Colonic mucosa (tissue), 4 donors: ENCODE measurements around the gene HOXD8. TPM values are rescaled to one million over a fixed set of nuclear protein-coding genes. Genes with fewer than 3 reads are reported as not detected.

Experiments
- DNase-seq: peaks from one replicate; pipeline ENCODE4 v3.0.0-alpha.2; 2020
- H3K27ac ChIP-seq: fragments of 200-600 bp; one replicate; pipeline ENCODE4 v1.8.0; 2021
- H3K27me3 ChIP-seq: fragments of 200-600 bp; one replicate; pipeline ENCODE4 v1.8.0; 2021
- H3K36me3 ChIP-seq: fragments of 200-600 bp; one replicate; pipeline ENCODE4 v1.8.0; 2021
- H3K4me1 ChIP-seq: fragments of 200-600 bp; one replicate; pipeline ENCODE4 v1.8.0; 2021; ENCODE audit warnings: mild to moderate bottlenecking
- H3K4me3 ChIP-seq: fragments of 200-600 bp; one replicate; pipeline ENCODE4 v1.8.0; 2021
- H3K9ac ChIP-seq, 2 donors: one replicate each; pipeline ENCODE4 v1.7.0; 2013; ENCODE audit warnings: control low read depth in 2 of 2, low read depth in 2 of 2, low read length in 2 of 2
- H3K9me3 ChIP-seq: fragments of 200-600 bp; one replicate; pipeline ENCODE4 v1.8.0; 2021
- CTCF ChIP-seq: fragments of 200-600 bp; IDR thresholded peaks from one replicate; pipeline ENCODE4 v1.8.0; 2022; ENCODE audit warnings: antibody characterized with exemption, mild to moderate bottlenecking
- intact Hi-C: fragments of 100-400 bp; cut with DNase I; formaldehyde crosslinking; loops from one replicate; pipeline ENCODE4 v1.14.1; 2022
- total RNA-seq, 2 donors: library from RNA; stranded (reverse); fragmentation: NEBNext Ultra II Directional in 1 of 2; extraction: Animal tissue kit (Norgen Biotek cat#: 25700) in 1 of 2; gene quantifications; one replicate each; pipeline ENCODE4 v1.2.1, GENCODE V29; 2021
- donor health status: healthy.
- donor health status: DM: no; HTN: no; CAD: no.
- donor health status: DM: no; HTN: no; CAD: no.

HOXD8 gene
- total RNA-seq, 2 donors from 2014 or later, result 3.1 to 4.6 TPM

GRCh38 chr2:176137906-176138305 is 8.4 kb downstream of the HOXD8 start:
- Histone ChIP-seq H3K27ac (no peak overlapping the region), H3K4me1 (no peaks in the 10 kb centered on the region), H3K9ac (no peak overlapping the region), H3K36me3 (no peaks in the 10 kb centered on the region), H3K9me3 (no peaks in the 10 kb centered on the region), H3K27me3 (peaks cover 4% of the 10 kb centered on the region), H3K4me3 (no peak overlapping the region)
- TF ChIP-seq CTCF, result no peak
- intact Hi-C loops, result no loop called here
- DNase-seq, result no peak

DNA sequence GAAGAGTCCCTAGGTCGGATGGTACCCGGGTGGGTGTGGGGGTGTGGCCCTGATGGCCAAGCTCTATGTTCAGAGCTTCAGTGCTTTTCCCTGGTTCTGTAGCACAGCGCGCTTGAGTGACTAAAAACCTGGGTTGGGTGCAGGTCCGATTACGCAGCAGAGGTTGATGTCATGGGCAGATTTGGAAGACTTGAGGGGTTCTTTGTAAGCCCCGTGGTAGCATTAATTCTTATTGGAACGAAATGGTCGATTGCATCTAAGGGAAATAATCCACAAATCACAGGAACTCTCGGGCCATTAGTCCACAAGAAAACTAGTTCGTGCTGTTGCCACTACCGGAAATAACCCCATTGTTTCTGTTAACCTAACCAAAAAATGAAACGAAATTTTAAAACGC is 9.0 kb downstream of the HOXD8 start:
- no peak for DNase-seq
- Histone ChIP-seq H3K27me3 (peaks cover 4% of the 10 kb centered on the region), H3K9ac (peak overlapping the region in 1 of 2 donors; percentile 46), H3K9me3 (no peaks in the 10 kb centered on the region), H3K36me3 (no peaks in the 10 kb centered on the region), H3K4me3 (no peak overlapping the region), H3K27ac (no peak overlapping the region), H3K4me1 (no peaks in the 10 kb centered on the region)
- TF ChIP-seq CTCF, result no peak
- intact Hi-C loops, result no loop called here

- H3K36me3 ChIP-seq, result no peaks in the 10 kb centered on the region
- no peak for TF ChIP-seq CTCF
- intact Hi-C loops, result no loop called here
- H3K27ac ChIP-seq, result peak overlapping the region; percentile 56
- H3K27me3 ChIP-seq, result peaks cover 4% of the 10 kb centered on the region
- H3K4me3 ChIP-seq, result no peak overlapping the region
- no peak for DNase-seq
- H3K4me1 ChIP-seq, result no peaks in the 10 kb centered on the region
- H3K9ac ChIP-seq, result peak overlapping the region in 1 of 2 donors; percentile 46
- no peaks in the 10 kb centered on the region for H3K9me3 ChIP-seq
Observed at GRCh38 chr2:176138923-176139660, 9.6 kb downstream of the HOXD8 start.

DNA sequence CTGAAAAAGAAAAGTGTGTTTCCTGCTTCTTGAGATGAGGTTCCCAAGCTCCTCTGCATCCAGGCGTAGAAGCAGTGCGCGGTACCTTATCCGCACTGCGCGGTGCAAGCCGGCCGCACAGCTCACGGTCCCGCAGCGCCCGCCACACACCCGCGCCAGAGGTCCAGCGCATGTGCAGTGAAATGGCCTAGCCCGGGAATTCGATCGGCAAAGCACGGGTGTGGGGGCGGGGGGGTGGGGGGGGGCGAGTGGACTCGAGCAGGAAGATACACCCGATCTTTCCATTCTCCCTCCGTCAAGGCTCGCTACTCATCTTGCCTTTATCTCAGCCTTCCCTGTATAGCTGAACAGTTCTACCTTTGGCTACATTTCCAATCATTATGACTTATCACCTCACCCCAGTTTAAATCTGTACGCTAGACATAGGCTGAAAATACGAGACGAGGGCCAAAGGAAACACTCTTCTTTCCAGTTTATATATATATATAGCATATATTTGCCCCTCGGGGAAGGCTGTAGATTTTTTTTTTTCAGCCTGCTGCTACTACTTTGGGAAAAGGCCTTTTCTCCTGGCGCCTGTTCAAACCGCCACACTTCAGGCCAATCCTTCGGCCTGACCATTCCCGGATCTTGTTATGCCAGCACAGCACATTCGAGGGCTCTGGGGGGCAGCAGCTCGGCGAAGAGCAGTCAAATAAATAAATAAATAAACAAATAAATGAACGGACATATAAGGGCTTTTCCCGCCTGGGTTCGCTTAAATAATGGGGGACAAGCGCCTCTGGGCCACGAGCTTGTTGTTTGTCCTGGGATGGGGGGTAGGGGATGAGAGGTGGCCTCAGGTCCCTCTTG is 10.4 kb downstream of the HOXD8 start:
- H3K4me1 ChIP-seq, result no peaks in the 10 kb centered on the region
- peak overlapping the region; percentile 56 for H3K27ac ChIP-seq
- intact Hi-C loops, result loop anchor here (1.0 to 5.0 kb wide), 3 partner anchors 127 to 412 kb away; partner anchors contain the start of gene MTX2
- no peaks in the 10 kb centered on the region for H3K9me3 ChIP-seq
- H3K27me3 ChIP-seq, result peaks cover 4% of the 10 kb centered on the region
- peak overlapping the region; percentile 47 for H3K4me3 ChIP-seq
- DNase-seq, result no peak
- TF ChIP-seq CTCF, result no peak
- H3K36me3 ChIP-seq, result no peaks in the 10 kb centered on the region
- H3K9ac ChIP-seq, result peak overlapping the region in 1 of 2 donors; percentile 58

DNA sequence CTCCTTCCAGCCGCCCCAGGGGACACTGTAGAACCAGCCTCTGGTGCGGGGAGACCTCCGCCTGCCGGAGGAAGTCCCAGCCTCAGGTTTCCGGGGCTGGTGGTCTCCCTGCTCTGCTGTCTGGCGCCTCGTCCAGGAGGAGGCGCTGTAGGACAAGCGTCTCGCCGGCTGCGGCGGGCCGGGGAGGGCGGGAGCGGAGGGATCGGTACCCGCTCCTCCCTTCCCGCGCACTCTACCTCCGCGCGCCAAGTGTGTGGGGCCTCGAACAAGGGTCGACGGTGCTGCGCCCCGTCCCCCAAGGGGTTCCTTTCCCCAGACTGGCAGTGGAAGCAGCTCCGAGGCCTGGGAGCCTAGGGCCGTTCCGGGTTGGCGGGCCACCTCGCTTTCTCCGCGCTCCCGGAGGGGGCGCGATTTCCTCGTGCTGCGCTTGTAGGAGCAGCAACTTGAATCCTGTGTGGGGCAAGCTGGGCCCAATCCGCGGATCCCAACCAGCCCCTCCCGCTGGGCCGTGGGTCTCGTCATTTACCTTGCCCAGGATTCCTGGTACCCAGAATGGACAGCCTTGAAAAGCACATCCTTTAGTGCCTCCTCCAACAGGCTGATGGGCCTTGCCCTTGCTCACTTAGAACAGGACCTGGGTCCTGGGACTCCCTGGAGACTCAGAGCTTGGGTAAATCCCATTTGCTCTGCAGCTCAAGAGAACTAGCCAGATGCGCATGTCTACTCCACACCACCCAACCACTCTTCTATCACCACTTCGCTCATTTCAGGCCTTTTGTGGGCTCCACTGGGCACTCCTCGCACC is 11.2 kb downstream of the HOXD8 start:
- H3K27me3 ChIP-seq, result peaks cover 4% of the 10 kb centered on the region
- peak overlapping the region in 1 of 2 donors; percentile 58 for H3K9ac ChIP-seq
- DNase-seq, result peak; percentile 80
- H3K9me3 ChIP-seq, result no peaks in the 10 kb centered on the region
- intact Hi-C loops, result loop anchor here (1.0 to 5.0 kb wide), 3 partner anchors 127 to 412 kb away; partner anchors contain the start of gene MTX2
- no peaks in the 10 kb centered on the region for H3K36me3 ChIP-seq
- H3K4me3 ChIP-seq, result peak overlapping the region; percentile 47
- peak; percentile 93 for TF ChIP-seq CTCF
- no peaks in the 10 kb centered on the region for H3K4me1 ChIP-seq
- peak overlapping the region; percentile 56 for H3K27ac ChIP-seq
